K562 (cell line): ENCODE measurements around the gene GATB. TPM values are rescaled to one million over a fixed set of nuclear protein-coding genes. Genes with fewer than 3 reads are reported as not detected.

Source experiments
- ATAC-seq: fragments of 200-7000 bp; cut with Tn5 transposase; 3 replicates; pipeline ENCODE4 v1.9.1; 2020; ENCODE audit warnings: moderate library complexity
- BruUV-seq: library from RNA; stranded (reverse); fragments of 400-500 nt; replicated peaks from 2 replicates; lab custom pipeline; 2021; lab: Mats Ljungman, UMichigan
- CTCF ChIA-PET: fragments of 300-600 bp; formaldehyde crosslinking; extraction: SDS; loops from one replicate; lab custom pipeline; 2021; ENCODE audit warnings: low intra/inter-chr PET ratio; lab: Yijun Ruan, JAX
- POLR2A ChIA-PET: fragments of 300-600, 350-650 bp; sonication (Branson Sonifier 250); formaldehyde crosslinking; extraction: SDS; loops from one replicate; lab custom pipeline; 2021; ENCODE audit warnings: antibody characterized with exemption, inconsistent platforms; lab: Yijun Ruan, JAX
- DNase-seq, 4 experiments: peaks; one replicate each; pipeline versions ENCODE4 v3.0.0 to v3.0.0-alpha.2; 2011 to 2018; ENCODE audit warnings: low spot score in 3 of 4, mixed read lengths in 3 of 4; ENCODE audit errors: extremely low read depth in 1 of 4
- FAIRE-seq: peaks from 2 replicates; lab custom pipeline; 2011; peaks lifted over from hg19 to GRCh38; lab: Jason Lieb, UNC
- H2AFZ ChIP-seq: 2 replicates; pipeline ENCODE4 v1.6.0; 2011; ENCODE audit warnings: low read depth, low read length, control low read depth, inconsistent platforms
- H3K27ac ChIP-seq: fragments of 200-600 bp; 3 replicates; pipeline ENCODE4 v1.8.0; 2011; ENCODE audit warnings: low read depth, mild to moderate bottlenecking, control low read depth, inconsistent platforms, low read length, moderate library complexity, mixed read lengths; ENCODE audit errors: extremely low read depth
- H3K27me3 ChIP-seq, 2 experiments: fragments of 300-600 bp in 1 of 2; 2 replicates in 1 of 2; 3 replicates in 1 of 2; pipeline versions ENCODE4 v1.6.0 to v1.8.0; 2011; ENCODE audit warnings: inconsistent platforms in 2 of 2, low read length in 2 of 2, mild to moderate bottlenecking in 1 of 2, mixed read lengths in 1 of 2, moderate library complexity in 1 of 2; ENCODE audit not compliant: control insufficient read depth in 2 of 2, insufficient read depth in 2 of 2
- H3K36me3 ChIP-seq: fragments of 300-600 bp; 3 replicates; pipeline ENCODE4 v1.8.0; 2011; ENCODE audit warnings: mild to moderate bottlenecking, low read length, inconsistent platforms; ENCODE audit not compliant: control insufficient read depth, insufficient read depth
- H3K4me1 ChIP-seq, 2 experiments: fragments of 200-600 bp in 1 of 2; replicated peaks in 1 of 2; 2 replicates in 1 of 2; 3 replicates in 1 of 2; pipeline versions ENCODE4 v1.5.1 to v1.8.0; 2011; ENCODE audit warnings: inconsistent platforms in 2 of 2, low read length in 2 of 2, mild to moderate bottlenecking in 1 of 2, mixed read lengths in 1 of 2, moderate library complexity in 1 of 2; ENCODE audit not compliant: control insufficient read depth in 2 of 2, insufficient read depth in 2 of 2
- H3K4me2 ChIP-seq: 2 replicates; pipeline ENCODE4 v1.6.1; 2011; ENCODE audit warnings: low read length, control low read depth, inconsistent platforms, mixed read lengths; ENCODE audit not compliant: insufficient read depth
- H3K4me3 ChIP-seq: fragments of 200-600 bp; sonication (generic), shearing (Covaris generic); 2 replicates; pipeline ENCODE4 v1.5.1; 2016; ENCODE audit warnings: control low read depth, inconsistent platforms
- H3K79me2 ChIP-seq: fragments of 200-600 bp; 3 replicates; pipeline ENCODE4 v1.8.0; 2011; ENCODE audit warnings: low read length, inconsistent platforms; ENCODE audit not compliant: control insufficient read depth, insufficient read depth
- H3K9ac ChIP-seq, 2 experiments: 2 replicates each; pipeline versions ENCODE4 v1.6.0 to v1.6.1; 2011; ENCODE audit warnings: low read depth in 2 of 2, low read length in 2 of 2, control low read depth in 1 of 2, inconsistent platforms in 1 of 2, mild to moderate bottlenecking in 1 of 2, mixed read lengths in 1 of 2; ENCODE audit not compliant: insufficient read depth in 1 of 2
- H3K9me1 ChIP-seq: one replicate; pipeline ENCODE4 v1.6.0; 2011; ENCODE audit warnings: inconsistent platforms, mild to moderate bottlenecking, low read length, moderate library complexity; ENCODE audit not compliant: control insufficient read depth, insufficient read depth
- H3K9me3 ChIP-seq: replicated peaks from 2 replicates; pipeline ENCODE4 v1.5.1; 2011; ENCODE audit warnings: low read depth, low read length, inconsistent platforms; ENCODE audit not compliant: control insufficient read depth, insufficient read depth
- H4K20me1 ChIP-seq: replicated peaks from 2 replicates; pipeline ENCODE4 v1.6.1; 2011; ENCODE audit warnings: low read length, inconsistent platforms, mixed read lengths; ENCODE audit not compliant: control insufficient read depth, insufficient read depth
- BRCA1 ChIP-seq, 2 experiments: fragments of 450-650 bp in 1 of 2; sonication (generic) in 1 of 2; formaldehyde crosslinking in 1 of 2; IDR thresholded peaks; 2 replicates each; pipeline versions ENCODE4 v1.5.0 to v1.6.1; 2017 to 2020; ENCODE audit warnings: mild to moderate bottlenecking in 1 of 2, missing genetic modification reagents in 1 of 2
- BRF1 ChIP-seq: IDR thresholded peaks from 3 replicates; pipeline ENCODE4 v1.6.1; 2011; ENCODE audit warnings: borderline replicate concordance, mild to moderate bottlenecking; ENCODE audit not compliant: insufficient read length; ENCODE audit errors: extremely low read depth
- FOXK1 ChIP-seq: sonication (generic); formaldehyde crosslinking; IDR thresholded peaks from 2 replicates; pipeline ENCODE4 v1.8.0; 2022; ENCODE audit warnings: missing genetic modification reagents, mild to moderate bottlenecking, borderline replicate concordance
- HEY1 ChIP-seq: fragments of 250-450 bp; sonication (Bioruptor Pico); IDR thresholded peaks from 2 replicates; pipeline ENCODE4 v1.5.0; 2020; ENCODE audit warnings: mild to moderate bottlenecking, moderate library complexity, borderline replicate concordance
- IFI16 ChIP-seq: fragments of 250-450 bp; sonication (Bioruptor Pico); IDR thresholded peaks from 2 replicates; pipeline ENCODE4 v2.1.2; 2022; ENCODE audit warnings: mild to moderate bottlenecking, inconsistent platforms
- MYBL2 ChIP-seq, 2 experiments: fragments of 450-650 bp in 1 of 2; sonication (generic) in 1 of 2; formaldehyde crosslinking in 1 of 2; IDR thresholded peaks; 2 replicates each; pipeline versions ENCODE4 v1.6.1 to v1.8.1; 2017 to 2022; ENCODE audit warnings: borderline replicate concordance in 1 of 2, inconsistent platforms in 1 of 2, low read depth in 1 of 2, mild to moderate bottlenecking in 1 of 2, missing genetic modification reagents in 1 of 2, moderate library complexity in 1 of 2
- NEUROD1 ChIP-seq: fragments of 150-350 bp; IDR thresholded peaks from 2 replicates; pipeline ENCODE4 v1.6.1; 2014; ENCODE audit warnings: borderline replicate concordance, low read length, low read depth; ENCODE audit not compliant: partially characterized antibody
- PTRF ChIP-seq: fragments of 450-650 bp; IDR thresholded peaks from 2 replicates; pipeline ENCODE4 v1.6.1; 2016; ENCODE audit warnings: mild to moderate bottlenecking, missing genetic modification characterization, missing compliant biosample characterization
- TAF9B ChIP-seq: fragments of 450-650 bp; IDR thresholded peaks from 2 replicates; pipeline ENCODE4 v1.6.1; 2018; ENCODE audit warnings: mild to moderate bottlenecking; ENCODE audit not compliant: partially characterized antibody
- TCFL5 ChIP-seq: fragments of 250-450 bp; sonication (Bioruptor Pico); conservative IDR thresholded peaks from 2 replicates; pipeline ENCODE4 v1.6.1; 2021; ENCODE audit warnings: mild to moderate bottlenecking, moderate library complexity, matching md5 sums
- TEAD1 ChIP-seq, 2 experiments: fragments of 450-650 bp in 1 of 2; sonication (generic) in 1 of 2; formaldehyde crosslinking; IDR thresholded peaks; 2 replicates each; pipeline versions ENCODE4 v1.4.0 to v1.8.0; 2020 to 2022; ENCODE audit warnings: mild to moderate bottlenecking in 2 of 2, missing genetic modification reagents in 1 of 2
- XRCC5 ChIP-seq: fragments of 200-400 bp; formaldehyde crosslinking; IDR thresholded peaks from 2 replicates; pipeline ENCODE4 v1.6.1; 2017; ENCODE audit warnings: low read depth, mild to moderate bottlenecking, low read length
- ZFX ChIP-seq: sonication (generic); formaldehyde crosslinking; IDR thresholded peaks from 2 replicates; pipeline ENCODE4 v1.8.0; 2022; ENCODE audit warnings: mild to moderate bottlenecking, missing genetic modification reagents, moderate library complexity
- ZNF75A ChIP-seq: fragments of 450-650 bp; formaldehyde crosslinking; IDR thresholded peaks from 2 replicates; pipeline ENCODE4 v1.4.0; 2020; ENCODE audit warnings: mild to moderate bottlenecking
- WGBS: fragments of 100-300 bp; shearing (Covaris generic); methylation state at CpG from one replicate; pipeline ENCODE4 v1.1.6; 2016; ENCODE audit warnings: low coverage, mixed read lengths; ENCODE audit not compliant: insufficient coverage; ENCODE audit errors: missing lambda C conversion rate; 5-methylcytosine and 5-hydroxymethylcytosine counted together
- in situ Hi-C: fragments of 300-500 bp; cut with MboI; formaldehyde crosslinking; loops from 4 replicates; pipeline ENCODE4 v1.15.0; 2018; ENCODE audit warnings: inconsistent platforms, mixed read lengths
- intact Hi-C: fragments of 100-400 bp; cut with micrococcal nuclease; formaldehyde crosslinking; loops from 2 replicates; pipeline ENCODE4 v1.14.2; 2022
- polyA plus RNA-seq, 8 experiments: library from polyadenylated mRNA; depleted of rRNA in 4 of 8; stranded (reverse) in 5 of 8; unstranded in 3 of 8; fragments of >200 nt; fragmentation: Nextera tagmentation in 2 of 8; fragmentation: Illumina TruSeq in 1 of 8; extraction: Ambion mirVana in 2 of 8; extraction: Trizol in 1 of 8; gene quantifications; 2 replicates each; pipeline versions ENCODE4 v1.2.1 to v1.2.3, GENCODE V29; 2011 to 2014; ENCODE audit warnings: inconsistent platforms in 1 of 8, missing spikeins in 1 of 8
- total RNA-seq, 7 experiments: library from RNA; depleted of rRNA in 6 of 7; stranded (reverse); fragments of >200 nt in 6 of 7; fragmentation: Illumina TruSeq in 2 of 7; extraction: Trizol in 2 of 7; gene quantifications; 2 replicates each; pipeline versions ENCODE4 v1.2.1 to v1.2.3, GENCODE V29; 2011 to 2021; ENCODE audit warnings: low replicate concordance in 1 of 7
- TF ChIP-seq, protein P1 (sequence below): fragments of 250-450 bp; sonication (Bioruptor Pico); IDR thresholded peaks from 2 replicates; pipeline ENCODE4 v1.8.0; 2021; ENCODE audit warnings: mild to moderate bottlenecking, moderate library complexity
- TF ChIP-seq, protein P2 (sequence below), 3 experiments: IDR thresholded peaks in 2 of 3; conservative IDR thresholded peaks in 1 of 3; 2 replicates each; pipeline ENCODE4 v1.5.1; 2011 to 2012; ENCODE audit warnings: low read length in 3 of 3, mild to moderate bottlenecking in 3 of 3, control low read depth in 2 of 3, improper control_type of control experiment in 1 of 3, inconsistent platforms in 1 of 3, low read depth in 1 of 3, mixed read lengths in 1 of 3, moderate library complexity in 1 of 3; ENCODE audit not compliant: insufficient read depth in 2 of 3
- TF ChIP-seq, protein P3 (sequence below): fragments of 250-450 bp; sonication (Bioruptor Pico); IDR thresholded peaks from 2 replicates; pipeline ENCODE4 v1.5.0; 2021

Gene GATB
- total and polyA plus RNA-seq, 9 of the 15 experiments (the other 6 are each of a cell fraction or from before 2014, with no cell fraction given) = 15.3 to 31.8 (median 26.2) TPM

DNA sequence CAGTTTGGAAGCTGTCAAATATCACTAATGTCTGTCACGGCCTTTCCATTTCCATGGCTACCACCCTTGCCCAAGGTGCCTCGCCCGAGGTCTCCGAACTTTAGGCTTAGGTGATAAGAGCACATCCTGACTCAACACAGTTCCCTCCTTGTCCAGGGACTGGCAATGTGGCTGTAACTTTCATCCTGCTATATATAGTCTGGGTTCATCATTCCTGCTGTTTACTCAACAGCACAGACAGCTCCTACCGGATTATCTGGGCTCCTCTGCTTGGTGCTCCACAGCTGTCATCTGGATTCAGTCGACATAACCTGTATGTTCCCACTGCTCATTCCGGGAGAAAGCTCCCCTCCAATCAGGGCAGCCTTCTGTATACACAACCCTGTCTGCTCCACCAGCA is 51.2 kb downstream of the GATB start:
- Histone ChIP-seq H3K27me3 (no peaks in the 10 kb centered on the region), H3K9ac (no peak overlapping the region), H3K9me3 (no peaks in the 10 kb centered on the region), H3K36me3 (peaks cover 9% of the 10 kb centered on the region; the same call in 2 of the 3 replicates), H4K20me1 (no peaks in the 10 kb centered on the region; the same call in 1 of the 2 replicates), H3K4me3 (no peak overlapping the region), H3K9me1 (no peaks in the 10 kb centered on the region), H3K4me2 (no peak overlapping the region), H3K79me2 (no peaks in the 10 kb centered on the region), H2AFZ (no peak overlapping the region), H3K4me1 (no peaks in the 10 kb centered on the region), H3K27ac (no peak overlapping the region; the same call in 2 of the 3 replicates)
- CTCF ChIA-PET = no interaction called here
- WGBS = 66% methylated on average over 7 of the region's 7 CpGs
- POLR2A ChIA-PET = no interaction called here
- DNase-seq = no peak
- in situ Hi-C loops = no loop called here
- FAIRE-seq = no peak
- intact Hi-C loops = no loop called here
- no TSS peak for BruUV-seq
- no peak for ATAC-seq
- TF ChIP-seq FOXK1 (CRISPR knock-in tag) = no peak
- no peak for TF ChIP-seq TAF9B
- no peak for TF ChIP-seq ZFX
- TF ChIP-seq XRCC5 = no peak
- no peak for TF ChIP-seq HEY1
- TF ChIP-seq MYBL2 (IDR thresholded peaks at IDR 0.05; ENCODE audit: low read depth) = no peak
- TF ChIP-seq MYBL2 (CRISPR knock-in tag; IDR thresholded peaks at IDR 0.05; ENCODE audit: borderline replicate concordance) = no peak
- TF ChIP-seq, protein P1, sequence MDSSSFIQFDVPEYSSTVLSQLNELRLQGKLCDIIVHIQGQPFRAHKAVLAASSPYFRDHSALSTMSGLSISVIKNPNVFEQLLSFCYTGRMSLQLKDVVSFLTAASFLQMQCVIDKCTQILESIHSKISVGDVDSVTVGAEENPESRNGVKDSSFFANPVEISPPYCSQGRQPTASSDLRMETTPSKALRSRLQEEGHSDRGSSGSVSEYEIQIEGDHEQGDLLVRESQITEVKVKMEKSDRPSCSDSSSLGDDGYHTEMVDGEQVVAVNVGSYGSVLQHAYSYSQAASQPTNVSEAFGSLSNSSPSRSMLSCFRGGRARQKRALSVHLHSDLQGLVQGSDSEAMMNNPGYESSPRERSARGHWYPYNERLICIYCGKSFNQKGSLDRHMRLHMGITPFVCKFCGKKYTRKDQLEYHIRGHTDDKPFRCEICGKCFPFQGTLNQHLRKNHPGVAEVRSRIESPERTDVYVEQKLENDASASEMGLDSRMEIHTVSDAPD (CRISPR knock-in tag) = no peak
- no peak for TF ChIP-seq ZNF75A
- TF ChIP-seq NEUROD1 = no peak
- TF ChIP-seq BRF1 = no peak
- TF ChIP-seq, protein P2, sequence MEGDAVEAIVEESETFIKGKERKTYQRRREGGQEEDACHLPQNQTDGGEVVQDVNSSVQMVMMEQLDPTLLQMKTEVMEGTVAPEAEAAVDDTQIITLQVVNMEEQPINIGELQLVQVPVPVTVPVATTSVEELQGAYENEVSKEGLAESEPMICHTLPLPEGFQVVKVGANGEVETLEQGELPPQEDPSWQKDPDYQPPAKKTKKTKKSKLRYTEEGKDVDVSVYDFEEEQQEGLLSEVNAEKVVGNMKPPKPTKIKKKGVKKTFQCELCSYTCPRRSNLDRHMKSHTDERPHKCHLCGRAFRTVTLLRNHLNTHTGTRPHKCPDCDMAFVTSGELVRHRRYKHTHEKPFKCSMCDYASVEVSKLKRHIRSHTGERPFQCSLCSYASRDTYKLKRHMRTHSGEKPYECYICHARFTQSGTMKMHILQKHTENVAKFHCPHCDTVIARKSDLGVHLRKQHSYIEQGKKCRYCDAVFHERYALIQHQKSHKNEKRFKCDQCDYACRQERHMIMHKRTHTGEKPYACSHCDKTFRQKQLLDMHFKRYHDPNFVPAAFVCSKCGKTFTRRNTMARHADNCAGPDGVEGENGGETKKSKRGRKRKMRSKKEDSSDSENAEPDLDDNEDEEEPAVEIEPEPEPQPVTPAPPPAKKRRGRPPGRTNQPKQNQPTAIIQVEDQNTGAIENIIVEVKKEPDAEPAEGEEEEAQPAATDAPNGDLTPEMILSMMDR (IDR thresholded peaks at IDR 0.05 in 2 of 3, conservative IDR thresholded peaks at IDR 0.05 in 1 of 3; ENCODE audit: insufficient read depth in 2 of 3, low read depth in 1 of 3, low read length in 3 of 3) = no peak
- TF ChIP-seq TCFL5 (CRISPR knock-in tag) = no peak
- TF ChIP-seq, protein P3, sequence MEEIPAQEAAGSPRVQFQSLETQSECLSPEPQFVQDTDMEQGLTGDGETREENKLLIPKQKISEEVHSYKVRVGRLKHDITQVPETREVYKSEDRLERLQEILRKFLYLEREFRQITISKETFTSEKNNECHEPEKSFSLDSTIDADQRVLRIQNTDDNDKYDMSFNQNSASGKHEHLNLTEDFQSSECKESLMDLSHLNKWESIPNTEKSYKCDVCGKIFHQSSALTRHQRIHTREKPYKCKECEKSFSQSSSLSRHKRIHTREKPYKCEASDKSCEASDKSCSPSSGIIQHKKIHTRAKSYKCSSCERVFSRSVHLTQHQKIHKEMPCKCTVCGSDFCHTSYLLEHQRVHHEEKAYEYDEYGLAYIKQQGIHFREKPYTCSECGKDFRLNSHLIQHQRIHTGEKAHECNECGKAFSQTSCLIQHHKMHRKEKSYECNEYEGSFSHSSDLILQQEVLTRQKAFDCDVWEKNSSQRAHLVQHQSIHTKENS (CRISPR knock-in tag) = no peak
- no peak for TF ChIP-seq PTRF
- TF ChIP-seq BRCA1 (IDR thresholded peaks at IDR 0.05) = no peak
- no peak for TF ChIP-seq BRCA1 (CRISPR knock-in tag; IDR thresholded peaks at IDR 0.05)
- TF ChIP-seq IFI16 (CRISPR knock-in tag) = no peak
- TF ChIP-seq TEAD1 (CRISPR knock-in tag; IDR thresholded peaks at IDR 0.05) = no peak
